SK-N-MC (cell line): ENCODE data around the gene FBXO8.

Experiments used
- EZH2 ChIP-seq: fragments of 200-600 bp; sonication (generic); IDR thresholded peaks from one replicate; pipeline ENCODE4 v1.6.1; 2017; ENCODE audit warnings: antibody characterized with exemption
- POLR2AphosphoS5 ChIP-seq: IDR thresholded peaks from 2 replicates; pipeline ENCODE4 v1.6.1; 2012; ENCODE audit warnings: mild to moderate bottlenecking, low read depth, low read length, borderline replicate concordance

- TF ChIP-seq EZH2 (no peak), POLR2AphosphoS5 (no peak)
Measured at GRCh38 chr4:174316546-174316945, 33.1 kb upstream of the FBXO8 start.
